HFFc6 (cell line): Measurements from ENCODE around the gene GCAT. TPM values are rescaled to one million over a fixed set of nuclear protein-coding genes. Genes with fewer than 3 reads are reported as not detected.
A peak's percentile ranks its signal among the peaks of the same experiment; 100 is the strongest.

ENCODE experiments used
- DNase-seq: peaks from one replicate; pipeline ENCODE4 v3.0.0-alpha.2; 2018
- H3K27ac Mint-ChIP-seq: 2 replicates; pipeline ENCODE4 v1.8.0; 2020; ENCODE audit warnings: mild to moderate bottlenecking, mixed read lengths
- H3K27me3 Mint-ChIP-seq: 2 replicates; pipeline ENCODE4 v1.8.0; 2021; ENCODE audit warnings: mild to moderate bottlenecking, moderate library complexity, mixed read lengths; ENCODE audit not compliant: insufficient read depth
- H3K36me3 Mint-ChIP-seq: 2 replicates; pipeline ENCODE4 v1.8.0; 2021; ENCODE audit warnings: low read depth, mixed read lengths
- H3K4me1 Mint-ChIP-seq: 2 replicates; pipeline ENCODE4 v1.8.0; 2020; ENCODE audit warnings: low read depth, mixed read lengths
- H3K4me3 Mint-ChIP-seq: 2 replicates; pipeline ENCODE4 v1.8.0; 2020; ENCODE audit warnings: mild to moderate bottlenecking, moderate library complexity, mixed read lengths
- H3K9me3 Mint-ChIP-seq: 2 replicates; pipeline ENCODE4 v1.8.0; 2020; ENCODE audit warnings: mild to moderate bottlenecking, mixed read lengths
- CTCF ChIP-seq: fragments of 200-600 bp; sonication (generic); IDR thresholded peaks from 2 replicates; pipeline ENCODE4 v1.5.0; 2021; ENCODE audit warnings: antibody characterized with exemption, mild to moderate bottlenecking
- total RNA-seq, 6 experiments: library from RNA; stranded (reverse); fragmentation: NEBNext Ultra II Directional; extraction: Animal tissue kit (Norgen Biotek cat#: 25700); gene quantifications; 2 replicates in 1 of 6; 3 replicates in 5 of 6; pipeline ENCODE4 v1.2.3, GENCODE V29; 2021

GCAT gene
- total RNA-seq, 6 experiments from 2014 or later, result 27.6 to 42.3 (median 29.2) TPM

GRCh38 chr22:37850801-37851200 lies 43.1 kb downstream of the GCAT start:
- DNase-seq, result no peak
- Mint-ChIP-seq H3K36me3 (peaks cover 64% of the 10 kb centered on the region), H3K4me1 (peaks cover 35% of the 10 kb centered on the region), H3K4me3 (peak overlapping the region; percentile 95), H3K27ac (no peak overlapping the region), H3K9me3 (peaks cover 16% of the 10 kb centered on the region), H3K27me3 (peaks cover 2% of the 10 kb centered on the region)
- TF ChIP-seq CTCF, result no peak

GRCh38 chr22:37852418-37852817 lies 44.7 kb downstream of the GCAT start:
- no peak for DNase-seq
- Mint-ChIP-seq H3K36me3 (peaks cover 68% of the 10 kb centered on the region), H3K27ac (no peak overlapping the region), H3K27me3 (peaks cover 4% of the 10 kb centered on the region), H3K4me1 (peaks cover 33% of the 10 kb centered on the region), H3K4me3 (no peak overlapping the region), H3K9me3 (peaks cover 14% of the 10 kb centered on the region)
- TF ChIP-seq CTCF, result no peak

- TF ChIP-seq CTCF, result no peak
- H3K4me1 Mint-ChIP-seq, result peaks cover 20% of the 10 kb centered on the region
These were observed 47.2 kb downstream of the GCAT start for GRCh38 chr22:37854946-37855345.

GRCh38 chr22:37855462-37855861 lies 47.7 kb downstream of the GCAT start:
- Mint-ChIP-seq H3K36me3 (peaks cover 58% of the 10 kb centered on the region), H3K27ac (peak overlapping the region; percentile 34; the same call in 1 of the 2 replicates), H3K27me3 (peaks cover 2% of the 10 kb centered on the region), H3K4me3 (no peak overlapping the region), H3K9me3 (no peaks in the 10 kb centered on the region), H3K4me1 (peaks cover 20% of the 10 kb centered on the region)
- no peak for TF ChIP-seq CTCF
- DNase-seq, result no peak

More at GRCh38 chr22:37854946-37855345, 47.2 kb downstream of the GCAT start:
- peaks cover 59% of the 10 kb centered on the region for H3K36me3 Mint-ChIP-seq
- H3K27me3 Mint-ChIP-seq, result peaks cover 2% of the 10 kb centered on the region
- 0 out of 2 replicates have a peak overlapping the region, but pooled peaks have one; percentile 34 for H3K27ac Mint-ChIP-seq
- no peaks in the 10 kb centered on the region for H3K9me3 Mint-ChIP-seq
- H3K4me3 Mint-ChIP-seq, result no peak overlapping the region
- DNase-seq, result no peak

GRCh38 chr22:37860796-37861421 lies 53.2 kb downstream of the GCAT start:
- Mint-ChIP-seq H3K4me3 (no peak overlapping the region), H3K27me3 (peaks cover 2% of the 10 kb centered on the region; the same call in 1 of the 2 replicates), H3K27ac (peak overlapping the region; percentile 17; the same call in 1 of the 2 replicates), H3K4me1 (peaks cover 6% of the 10 kb centered on the region; the same call in 1 of the 2 replicates), H3K36me3 (peaks cover 46% of the 10 kb centered on the region), H3K9me3 (no peaks in the 10 kb centered on the region)
- no peak for TF ChIP-seq CTCF
- no peak for DNase-seq
